AG10803 (cell line): ENCODE results near the gene KLHL29.

Experiments
- DNase-seq: peaks from one replicate; pipeline ENCODE4 v3.0.0; 2010; ENCODE audit warnings: low read depth
- H3K4me3 ChIP-seq: 2 replicates; pipeline ENCODE4 v1.5.1; 2011; ENCODE audit warnings: mild to moderate bottlenecking, low read length, control low read depth
- TF ChIP-seq, protein P1 (sequence below): conservative IDR thresholded peaks from 2 replicates; pipeline ENCODE4 v1.5.1; 2011; ENCODE audit warnings: mild to moderate bottlenecking, low read length, control low read depth, inconsistent platforms

The KLHL29 gene

DNA sequence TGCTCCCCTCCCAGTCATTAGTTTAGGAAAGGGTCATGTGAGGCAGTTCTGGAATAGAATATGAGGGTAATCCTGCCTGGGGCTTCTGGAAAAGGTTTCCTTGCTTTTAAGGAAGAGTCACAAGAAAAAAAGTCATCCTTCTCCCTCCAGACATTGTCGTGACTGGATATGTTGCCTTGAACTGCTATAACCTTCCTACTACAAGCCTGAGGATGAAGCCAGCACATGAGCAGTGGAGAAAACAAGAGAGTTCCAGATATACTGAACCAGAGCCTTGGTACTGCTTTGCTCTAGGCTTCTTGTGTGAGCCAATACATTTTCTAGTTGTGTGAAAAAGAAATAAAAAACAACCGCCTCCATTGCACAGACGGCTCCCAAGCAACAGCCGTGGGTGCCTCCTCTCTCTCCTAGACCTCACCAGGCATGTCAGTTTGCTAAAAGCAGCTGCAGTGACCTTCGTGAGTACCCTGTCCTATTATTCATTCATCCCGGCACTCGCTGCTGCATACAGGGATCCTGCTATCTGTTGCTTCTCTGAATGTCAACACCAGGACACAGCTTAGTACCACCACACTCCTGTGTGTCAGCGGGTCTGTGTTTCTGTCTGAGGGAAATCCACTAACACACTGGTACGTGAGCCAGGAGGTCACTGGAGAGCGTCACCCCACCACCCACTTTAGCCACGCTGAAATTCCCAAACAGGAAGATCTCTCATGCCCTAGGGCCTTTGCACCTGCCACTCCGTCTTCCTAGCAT, 186.7 kb downstream of the KLHL29 start:
- H3K4me3 ChIP-seq = no peak overlapping the region
- DNase-seq = no peak
- TF ChIP-seq, protein P1, sequence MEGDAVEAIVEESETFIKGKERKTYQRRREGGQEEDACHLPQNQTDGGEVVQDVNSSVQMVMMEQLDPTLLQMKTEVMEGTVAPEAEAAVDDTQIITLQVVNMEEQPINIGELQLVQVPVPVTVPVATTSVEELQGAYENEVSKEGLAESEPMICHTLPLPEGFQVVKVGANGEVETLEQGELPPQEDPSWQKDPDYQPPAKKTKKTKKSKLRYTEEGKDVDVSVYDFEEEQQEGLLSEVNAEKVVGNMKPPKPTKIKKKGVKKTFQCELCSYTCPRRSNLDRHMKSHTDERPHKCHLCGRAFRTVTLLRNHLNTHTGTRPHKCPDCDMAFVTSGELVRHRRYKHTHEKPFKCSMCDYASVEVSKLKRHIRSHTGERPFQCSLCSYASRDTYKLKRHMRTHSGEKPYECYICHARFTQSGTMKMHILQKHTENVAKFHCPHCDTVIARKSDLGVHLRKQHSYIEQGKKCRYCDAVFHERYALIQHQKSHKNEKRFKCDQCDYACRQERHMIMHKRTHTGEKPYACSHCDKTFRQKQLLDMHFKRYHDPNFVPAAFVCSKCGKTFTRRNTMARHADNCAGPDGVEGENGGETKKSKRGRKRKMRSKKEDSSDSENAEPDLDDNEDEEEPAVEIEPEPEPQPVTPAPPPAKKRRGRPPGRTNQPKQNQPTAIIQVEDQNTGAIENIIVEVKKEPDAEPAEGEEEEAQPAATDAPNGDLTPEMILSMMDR = no peak

DNA sequence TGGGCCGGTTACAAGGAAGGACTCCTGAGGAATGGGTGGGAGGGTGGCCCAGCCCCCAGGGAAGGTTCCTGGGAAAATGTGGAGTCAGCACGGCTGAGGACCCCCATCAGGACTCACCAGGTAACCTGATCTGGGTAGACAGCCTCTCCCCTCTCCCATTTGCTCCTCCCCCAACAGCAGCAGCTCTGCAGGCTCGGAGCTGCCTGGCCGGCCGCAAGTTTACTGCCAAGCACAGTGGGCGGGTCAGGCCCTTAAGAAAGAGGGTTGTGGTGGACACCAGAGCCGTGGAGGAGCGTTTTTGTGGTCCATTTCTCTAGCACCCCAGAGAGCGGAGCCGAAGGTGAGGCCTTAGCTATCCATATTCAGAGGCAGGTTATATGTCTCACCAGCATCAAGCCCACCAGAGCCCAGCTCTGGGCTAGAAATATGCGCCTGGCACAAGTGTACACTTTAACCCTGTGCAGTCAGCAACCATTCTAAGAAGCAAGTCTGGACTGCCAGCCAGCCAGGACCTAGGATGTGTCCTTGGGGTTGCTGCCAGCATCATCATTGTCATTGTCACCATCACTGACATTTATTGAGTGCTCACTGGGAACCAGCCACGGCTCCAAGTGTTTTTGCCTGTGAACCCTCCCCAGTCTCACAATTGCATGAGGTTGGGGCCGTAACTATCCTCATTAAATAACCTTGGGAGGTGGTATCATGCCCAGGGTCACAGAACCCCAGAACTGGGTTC, 190.1 kb downstream of the KLHL29 start:
- H3K4me3 ChIP-seq = no peak overlapping the region
- DNase-seq = no peak
- TF ChIP-seq, protein P1 = no peak

DNA sequence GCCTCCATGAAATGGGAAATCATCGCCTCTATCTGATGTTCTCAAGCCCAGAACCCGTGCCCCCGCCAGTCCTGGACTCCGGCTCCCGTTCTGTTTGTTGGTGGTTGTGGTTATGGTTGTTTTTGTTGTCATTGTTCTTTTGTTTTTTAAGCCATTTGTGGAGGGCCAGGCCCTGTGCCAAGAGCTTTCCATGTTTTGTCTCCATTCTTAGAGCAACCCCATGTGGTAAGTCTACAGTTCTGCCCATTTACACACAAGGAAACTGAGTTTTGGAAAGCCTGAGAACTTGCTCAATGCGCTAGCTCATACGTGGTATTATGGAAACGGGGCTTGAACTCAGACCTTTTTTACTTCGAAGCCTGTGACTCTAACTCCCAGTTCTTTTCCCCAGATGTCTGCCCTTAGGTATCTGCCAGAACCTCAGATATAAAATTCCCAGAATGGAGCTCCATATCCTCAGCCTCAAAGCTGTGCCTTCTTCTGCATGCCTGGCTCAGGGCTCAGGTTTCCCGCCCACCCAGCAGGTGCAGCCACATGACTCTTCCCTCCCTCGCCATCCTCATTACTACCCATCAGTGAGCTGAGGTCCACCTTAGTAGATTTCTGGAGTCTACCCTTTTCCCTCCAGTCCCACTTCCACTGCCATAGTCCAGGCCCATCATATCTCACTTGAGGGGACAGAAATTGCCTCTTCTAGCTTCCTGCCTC, 194.1 kb downstream of the KLHL29 start:
- peak; percentile 34 for DNase-seq
- TF ChIP-seq, protein P1 = peak; percentile 26
- H3K4me3 ChIP-seq = no peak overlapping the region

- no peak for DNase-seq
- TF ChIP-seq, protein P1 = no peak
- H3K4me3 ChIP-seq = no peak overlapping the region
These were observed 194.7 kb downstream of the KLHL29 start for GRCh38 chr2:23579674-23580073.

DNA sequence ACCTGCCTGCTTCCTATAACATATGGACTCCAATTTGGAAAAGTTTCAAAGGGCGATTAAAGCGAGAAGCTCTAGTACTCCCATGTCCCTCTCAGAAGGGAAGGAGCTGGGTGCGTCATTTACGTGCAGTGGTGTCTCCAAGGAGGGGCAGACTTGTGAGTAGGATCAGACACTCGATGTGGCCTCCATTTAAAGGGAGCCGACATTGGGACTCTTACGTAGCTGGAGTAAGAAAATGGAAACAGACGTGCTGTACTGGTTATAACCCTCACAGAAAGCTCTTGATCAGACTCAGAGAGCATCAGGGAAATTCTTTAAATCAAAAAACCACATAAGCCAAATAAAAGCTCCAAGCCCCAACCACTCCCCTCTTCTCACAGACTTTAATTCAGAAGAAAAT, 198.5 kb downstream of the KLHL29 start:
- no peak overlapping the region for H3K4me3 ChIP-seq
- TF ChIP-seq, protein P1 = no peak
- DNase-seq = no peak

GRCh38 chr2:23584054-23584745, 199.2 kb downstream of the KLHL29 start:
- H3K4me3 ChIP-seq = no peak overlapping the region
- no peak for DNase-seq
- TF ChIP-seq, protein P1 = no peak
